ENCODE measurements around the gene PIK3AP1.

The PIK3AP1 gene

GRCh38 chr10:96638696-96639095 lies 81.6 kb downstream of the PIK3AP1 start:
- DNase-seq = no peak

DNA sequence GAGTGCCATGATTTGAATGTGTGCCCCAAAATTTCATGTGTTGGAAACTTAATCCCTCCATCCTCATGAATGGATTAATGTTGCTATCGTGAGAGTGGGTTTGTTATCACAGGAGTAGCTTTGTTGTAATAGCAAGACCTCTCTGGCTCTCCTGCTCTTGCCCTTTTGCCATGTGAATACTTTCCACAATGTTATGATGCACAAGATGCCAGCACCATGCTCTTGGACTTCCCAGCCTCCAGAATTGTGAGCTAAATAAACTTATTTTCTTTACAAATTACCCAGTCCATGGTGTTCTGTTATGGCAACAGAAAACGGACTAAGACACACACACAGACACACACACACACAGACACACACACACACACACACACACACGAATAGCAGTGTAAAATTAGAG lies 82.2 kb downstream of the PIK3AP1 start:
- no peak for DNase-seq

GRCh38 chr10:96637709-96638108 lies 82.6 kb downstream of the PIK3AP1 start:
- DNase-seq = no peak

GRCh38 chr10:96636551-96636950 lies 83.8 kb downstream of the PIK3AP1 start:
- DNase-seq = no peak

DNA sequence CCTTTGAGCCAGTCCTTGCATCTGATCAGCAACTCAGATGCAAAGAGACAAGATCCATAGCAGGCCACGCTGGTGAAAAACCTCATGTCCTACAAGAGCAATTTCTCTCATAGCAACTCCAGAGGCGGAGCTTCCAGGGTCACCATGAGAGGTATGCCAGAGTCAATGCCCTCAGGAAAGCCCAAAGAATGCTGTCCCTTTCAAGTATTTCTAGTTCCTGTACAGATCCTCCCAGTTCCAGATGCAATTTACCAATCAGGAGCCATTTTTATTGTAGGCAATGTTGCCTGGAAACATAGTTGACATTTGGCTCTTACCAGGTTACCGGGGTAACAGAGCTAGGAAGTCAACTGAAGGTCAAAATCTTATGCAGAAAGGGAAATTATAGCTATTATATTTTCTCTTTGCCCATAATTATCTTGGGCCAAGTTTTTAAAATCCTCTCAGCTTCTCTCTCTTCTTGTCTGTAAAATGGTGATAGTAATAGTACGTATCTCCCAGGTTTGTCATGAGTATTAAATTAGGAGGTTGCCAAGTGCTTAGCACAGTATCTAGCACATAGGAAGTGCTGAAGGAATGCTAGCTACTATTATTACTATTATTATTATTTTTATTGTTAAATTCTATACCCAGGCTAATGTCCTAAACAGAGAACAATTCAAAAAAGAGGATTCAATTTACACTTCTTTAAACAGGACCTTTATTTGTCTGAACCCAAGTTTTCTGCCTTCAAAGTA lies 87.2 kb downstream of the PIK3AP1 start:
- no peak for DNase-seq

DNA sequence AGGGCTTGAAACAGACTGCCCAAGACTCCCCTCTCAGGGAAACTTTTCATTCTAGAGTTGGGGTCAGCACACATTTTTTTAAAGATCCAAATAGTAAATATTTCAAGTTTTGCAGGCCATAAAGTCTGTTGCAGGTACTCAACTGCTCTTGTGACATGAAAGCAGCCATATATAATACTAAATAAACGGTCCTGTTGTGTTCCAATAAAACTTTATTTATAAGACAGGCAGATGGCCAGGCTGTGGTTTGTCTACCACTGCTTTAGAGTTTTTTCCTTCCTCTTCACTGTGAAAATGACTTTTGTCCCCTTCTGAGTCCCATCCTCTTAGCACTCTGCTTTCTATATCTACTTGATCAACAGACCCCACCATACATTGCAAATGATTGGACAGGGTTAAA lies 93.0 kb downstream of the PIK3AP1 start:
- no peak for DNase-seq

- DNase-seq = peak; percentile 6 to 8
Measured at GRCh38 chr10:96626795-96627194, 93.5 kb downstream of the PIK3AP1 start.

DNA sequence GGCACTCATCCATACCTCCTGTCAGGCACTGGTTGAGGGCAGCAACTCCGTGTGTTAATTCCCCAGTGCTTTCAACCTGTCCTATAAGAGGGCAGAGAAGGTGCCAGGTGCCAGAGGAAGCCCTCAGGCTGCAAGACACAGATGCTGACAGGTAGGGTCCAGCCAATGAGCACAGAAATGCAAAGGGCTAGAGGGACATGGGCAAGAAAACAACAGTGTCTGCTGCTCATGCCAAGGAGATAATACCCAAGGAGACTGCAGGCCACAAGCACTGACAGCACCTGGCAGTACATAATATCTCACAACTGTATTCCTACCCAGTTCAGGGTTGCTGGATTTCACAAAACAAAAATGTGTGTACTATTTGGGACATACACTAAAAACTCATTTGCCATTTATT lies 95.1 kb downstream of the PIK3AP1 start:
- DNase-seq = no peak

GRCh38 chr10:96622013-96622787 lies 98.1 kb downstream of the PIK3AP1 start:
- no peak for DNase-seq

DNA sequence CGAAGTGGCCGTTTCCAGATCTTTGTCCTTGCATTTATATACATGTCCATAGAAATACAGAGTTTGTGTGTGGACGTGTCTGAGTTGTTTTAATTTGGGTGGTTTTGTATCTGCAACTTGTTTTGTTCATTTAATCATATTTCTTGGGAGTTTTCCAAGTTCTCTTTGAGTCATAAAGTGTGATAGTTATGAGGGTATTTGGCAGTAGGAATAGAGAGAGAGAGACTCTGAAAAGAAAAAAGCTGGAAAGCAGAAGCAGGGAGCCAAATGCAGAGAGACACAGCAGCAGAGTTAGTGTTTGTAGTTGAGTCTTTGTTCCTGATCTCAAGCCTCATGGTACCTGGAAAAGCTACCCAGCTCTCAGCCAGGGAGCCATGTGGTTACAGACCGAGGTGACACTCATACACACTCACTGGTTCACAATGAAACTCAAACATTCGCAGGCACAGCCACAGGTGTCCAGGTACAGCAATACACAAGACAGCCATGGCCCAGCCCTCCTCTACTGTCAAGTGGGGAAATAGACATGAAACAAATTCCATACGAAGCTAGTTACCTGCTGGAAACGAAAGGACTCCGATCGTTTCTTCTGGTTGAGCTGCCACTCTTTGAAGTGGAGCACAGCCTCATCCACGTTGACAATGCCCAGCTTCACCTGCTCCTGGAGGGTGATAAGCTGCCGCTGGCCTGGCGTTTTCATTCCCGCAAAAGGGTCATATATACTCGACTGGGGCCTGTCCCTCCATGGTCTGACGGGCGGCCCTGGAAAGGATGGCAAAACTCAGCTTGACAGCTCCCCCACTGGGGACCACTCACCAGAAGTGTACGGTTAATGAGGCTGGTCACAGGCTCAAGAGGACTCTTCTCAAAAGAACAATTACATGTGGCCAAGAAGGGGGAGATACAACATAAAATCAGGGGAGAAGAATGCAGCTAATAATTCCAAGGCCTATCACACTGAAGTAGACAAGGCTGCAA lies 100.2 kb downstream of the PIK3AP1 start:
- no peak for DNase-seq

DNA sequence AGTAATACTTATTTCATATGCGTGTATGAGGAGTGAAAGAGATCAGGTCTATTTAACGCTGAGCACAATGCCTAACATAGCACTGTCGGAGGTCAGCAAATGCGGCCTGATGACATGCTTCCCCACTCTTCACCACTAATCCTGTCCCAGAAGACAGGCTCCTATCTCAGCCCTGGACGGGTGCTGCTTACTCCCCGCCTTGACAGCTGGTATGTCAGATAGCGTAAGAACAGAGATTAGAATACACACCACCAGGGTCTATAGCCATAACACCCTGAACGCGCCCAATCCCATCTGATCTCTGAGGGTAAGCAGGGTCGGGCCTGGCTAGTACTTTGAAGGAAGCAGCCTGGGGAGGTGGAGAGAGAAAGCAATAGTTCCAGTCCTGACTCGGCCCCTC lies 101.2 kb downstream of the PIK3AP1 start:
- no peak for DNase-seq

DNA sequence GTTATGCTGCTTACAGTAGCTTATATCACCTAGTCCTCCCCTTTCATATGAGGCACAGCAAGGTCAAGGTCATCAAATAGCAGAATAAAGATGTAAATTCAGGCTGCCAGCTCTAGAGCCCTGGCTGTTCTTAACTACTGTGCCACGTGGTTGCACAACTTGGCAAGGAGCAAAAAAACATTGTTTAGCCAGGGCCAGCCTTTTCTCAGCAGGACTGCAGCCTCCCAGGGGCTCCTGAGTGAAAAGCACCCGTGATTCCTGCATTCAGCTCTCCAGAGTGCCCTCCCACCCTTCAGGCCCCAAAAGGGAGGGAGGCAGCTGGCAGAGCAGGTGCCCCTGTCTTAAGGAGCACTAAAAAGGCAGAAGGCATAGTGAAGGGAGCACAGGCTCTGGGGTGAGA lies 101.7 kb downstream of the PIK3AP1 start:
- no peak for DNase-seq

GRCh38 chr10:96616961-96617360 lies 103.4 kb downstream of the PIK3AP1 start:
- no peak for DNase-seq

- no peak for DNase-seq
Measured at GRCh38 chr10:96614515-96614914, 105.8 kb downstream of the PIK3AP1 start.

DNA sequence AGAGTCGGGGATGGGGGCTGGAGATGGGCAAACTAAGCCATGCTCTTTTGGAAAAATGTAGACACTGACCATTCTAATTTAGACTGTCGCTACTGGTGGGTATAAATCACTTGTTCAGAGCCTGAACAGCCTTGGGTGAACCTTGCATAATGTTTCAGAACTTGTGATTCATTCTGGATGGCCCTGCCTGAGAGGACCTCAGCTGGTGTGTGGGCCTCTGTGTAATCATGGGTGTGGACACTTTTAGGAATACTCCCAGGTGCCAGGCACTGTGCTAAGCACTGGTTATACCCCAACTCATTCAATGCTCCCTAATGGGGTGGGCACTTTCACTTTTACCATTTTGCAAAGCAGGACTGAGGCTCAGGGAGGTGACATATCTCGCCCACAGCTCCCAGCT lies 106.7 kb downstream of the PIK3AP1 start:
- no peak for DNase-seq

- DNase-seq = no peak
Measured at GRCh38 chr10:96612055-96612830, 108.1 kb downstream of the PIK3AP1 start.

GRCh38 chr10:96610817-96611216 lies 109.5 kb downstream of the PIK3AP1 start:
- DNase-seq = no peak

GRCh38 chr10:96609510-96609909 lies 110.8 kb downstream of the PIK3AP1 start:
- DNase-seq = no peak

- DNase-seq = no peak
Measured at GRCh38 chr10:96608805-96609204, 111.5 kb downstream of the PIK3AP1 start.

- no peak for DNase-seq
Measured at GRCh38 chr10:96608262-96608661, 112.1 kb downstream of the PIK3AP1 start.

DNA sequence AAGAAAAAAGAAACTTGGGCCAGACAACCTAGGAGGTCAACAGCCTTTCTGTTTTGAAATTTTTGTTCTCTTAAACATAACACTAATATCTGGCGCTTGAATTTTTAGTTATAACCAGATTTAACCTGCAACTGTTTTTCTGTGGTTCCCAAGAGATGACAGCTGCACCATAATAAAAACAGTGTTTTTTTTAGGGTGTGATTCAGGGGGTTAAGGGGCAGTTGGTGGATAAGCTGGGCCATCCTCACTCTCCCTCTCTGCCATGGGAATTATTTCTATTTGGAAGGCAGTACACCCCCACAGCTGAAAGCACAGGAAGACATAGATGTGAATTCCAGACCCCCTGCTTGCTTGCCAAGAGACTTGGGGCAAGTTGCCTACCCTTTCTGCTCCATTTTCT lies 113.4 kb downstream of the PIK3AP1 start:
- no peak for DNase-seq

DNA sequence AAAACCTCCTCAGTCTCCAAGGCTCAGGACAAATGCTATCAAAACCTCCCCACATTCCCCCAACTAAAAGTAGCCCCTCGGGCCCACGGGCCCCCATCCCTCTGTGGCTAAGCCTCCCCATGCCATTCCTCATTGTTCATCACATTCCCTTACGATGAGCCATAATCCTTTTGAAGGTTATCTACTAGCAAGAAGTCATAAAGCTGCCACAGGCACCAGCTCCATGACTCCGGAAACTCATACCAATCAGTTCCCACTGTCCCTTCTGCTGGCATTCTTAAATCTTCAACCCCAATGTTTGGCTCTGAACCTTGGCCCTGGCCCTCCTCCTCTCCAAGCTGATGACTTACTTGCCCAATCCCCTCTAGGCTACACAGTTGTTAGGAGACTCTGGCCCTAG lies 114.1 kb downstream of the PIK3AP1 start:
- no peak for DNase-seq

Data from activated CD4-positive, alpha-beta T cell treated with anti-CD3 and anti-CD28 coated beads, Interleukin-2, amount 50 U/mL, for 4 hours (primary cell).